Fibroblast of lung (primary cell): Measurements from ENCODE around the gene RUNX2. TPM values are rescaled to one million over a fixed set of nuclear protein-coding genes. Genes with fewer than 3 reads are reported as not detected.

Experiments used
- DNase-seq, 2 donors: peaks; one replicate each; pipeline versions ENCODE4 v3.0.0 to v3.0.0-alpha.2; 2010; ENCODE audit warnings: low read depth in 2 of 2
- H2AFZ ChIP-seq: 2 replicates; pipeline ENCODE4 v1.5.1; 2012; ENCODE audit warnings: low read length, control low read depth, inconsistent platforms
- H3K27ac ChIP-seq: 2 replicates; pipeline ENCODE4 v1.5.1; 2011; ENCODE audit warnings: low read length, control low read depth; ENCODE audit not compliant: insufficient read depth
- H3K27me3 ChIP-seq: 2 replicates; pipeline ENCODE4 v1.5.1; 2011; ENCODE audit warnings: mild to moderate bottlenecking, low read length; ENCODE audit not compliant: control insufficient read depth, insufficient read depth
- H3K36me3 ChIP-seq: 2 replicates; pipeline ENCODE4 v1.5.1; 2011; ENCODE audit warnings: low read length; ENCODE audit not compliant: control insufficient read depth, insufficient read depth
- H3K4me1 ChIP-seq: 2 replicates; pipeline ENCODE4 v1.5.1; 2011; ENCODE audit warnings: low read length; ENCODE audit not compliant: control insufficient read depth, insufficient read depth; ENCODE audit errors: extremely low read depth
- H3K4me2 ChIP-seq: 2 replicates; pipeline ENCODE4 v1.5.1; 2011; ENCODE audit warnings: low read length, control low read depth; ENCODE audit not compliant: insufficient read depth; ENCODE audit errors: extremely low read depth
- H3K4me3 ChIP-seq, 4 experiments: fragments of 200-600 bp in 1 of 4; sonication (generic) in 1 of 4; replicated peaks in 1 of 4; 2 replicates each; pipeline ENCODE4 v1.5.1; 2011 to 2016; ENCODE audit warnings: low read length in 4 of 4, low read depth in 3 of 4, mild to moderate bottlenecking in 3 of 4, control low read depth in 2 of 4, inconsistent platforms in 1 of 4, mixed read lengths in 1 of 4; ENCODE audit not compliant: insufficient read depth in 1 of 4; ENCODE audit errors: control extremely low read depth in 1 of 4
- H3K79me2 ChIP-seq: 2 replicates; pipeline ENCODE4 v1.5.1; 2012; ENCODE audit warnings: mild to moderate bottlenecking, low read length, inconsistent platforms; ENCODE audit not compliant: control insufficient read depth, insufficient read depth
- H3K9ac ChIP-seq: 2 replicates; pipeline ENCODE4 v1.5.1; 2011; ENCODE audit warnings: mild to moderate bottlenecking, low read length, control low read depth; ENCODE audit not compliant: insufficient read depth
- H3K9me3 ChIP-seq: 2 replicates; pipeline ENCODE4 v1.5.1; 2012; ENCODE audit warnings: low read depth, low read length; ENCODE audit not compliant: control insufficient read depth, insufficient read depth
- H4K20me1 ChIP-seq: 2 replicates; pipeline ENCODE4 v1.5.1; 2011; ENCODE audit warnings: low read length; ENCODE audit not compliant: control insufficient read depth, insufficient read depth; ENCODE audit errors: extremely low read depth
- EZH2 ChIP-seq: IDR thresholded peaks from 2 replicates; pipeline ENCODE4 v1.5.1; 2012; ENCODE audit warnings: low read length, control low read depth, mild to moderate bottlenecking; ENCODE audit errors: missing control alignments
- polyA plus RNA-seq, 2 donors: library from polyadenylated mRNA; depleted of rRNA in 1 of 2; stranded (reverse) in 1 of 2; unstranded in 1 of 2; fragments of >200 nt; gene quantifications; 2 replicates each; pipeline ENCODE4 v1.2.1, GENCODE V29; 2011 to 2012; ENCODE audit warnings: missing spikeins in 1 of 2
- total RNA-seq: library from RNA; depleted of rRNA; stranded (reverse); fragments of >200 nt; gene quantifications from 2 replicates; pipeline ENCODE4 v1.2.1, GENCODE V29; 2014
- TF ChIP-seq, protein P1 (sequence below), 2 donors: IDR thresholded peaks in 1 of 2; conservative IDR thresholded peaks in 1 of 2; 1 replicate in 1 of 2; 2 replicates in 1 of 2; pipeline ENCODE4 v1.5.1; 2011 to 2012; ENCODE audit warnings: low read length in 2 of 2, control low read depth in 1 of 2, inconsistent platforms in 1 of 2, low read depth in 1 of 2, mild to moderate bottlenecking in 1 of 2

Gene RUNX2
- total and polyA plus RNA-seq, 2 donors (not counting 1 experiment from before 2014, with no cell fraction given): 2.5 to 4.5 TPM

GRCh38 chr6:45483501-45483900 lies 155.4 kb downstream of the RUNX2 start:
- H3K27ac ChIP-seq: peak overlapping the region; percentile 65
- H3K4me2 ChIP-seq: no peak overlapping the region
- peaks cover 15% of the 10 kb centered on the region for H3K4me1 ChIP-seq
- TF ChIP-seq, protein P1, sequence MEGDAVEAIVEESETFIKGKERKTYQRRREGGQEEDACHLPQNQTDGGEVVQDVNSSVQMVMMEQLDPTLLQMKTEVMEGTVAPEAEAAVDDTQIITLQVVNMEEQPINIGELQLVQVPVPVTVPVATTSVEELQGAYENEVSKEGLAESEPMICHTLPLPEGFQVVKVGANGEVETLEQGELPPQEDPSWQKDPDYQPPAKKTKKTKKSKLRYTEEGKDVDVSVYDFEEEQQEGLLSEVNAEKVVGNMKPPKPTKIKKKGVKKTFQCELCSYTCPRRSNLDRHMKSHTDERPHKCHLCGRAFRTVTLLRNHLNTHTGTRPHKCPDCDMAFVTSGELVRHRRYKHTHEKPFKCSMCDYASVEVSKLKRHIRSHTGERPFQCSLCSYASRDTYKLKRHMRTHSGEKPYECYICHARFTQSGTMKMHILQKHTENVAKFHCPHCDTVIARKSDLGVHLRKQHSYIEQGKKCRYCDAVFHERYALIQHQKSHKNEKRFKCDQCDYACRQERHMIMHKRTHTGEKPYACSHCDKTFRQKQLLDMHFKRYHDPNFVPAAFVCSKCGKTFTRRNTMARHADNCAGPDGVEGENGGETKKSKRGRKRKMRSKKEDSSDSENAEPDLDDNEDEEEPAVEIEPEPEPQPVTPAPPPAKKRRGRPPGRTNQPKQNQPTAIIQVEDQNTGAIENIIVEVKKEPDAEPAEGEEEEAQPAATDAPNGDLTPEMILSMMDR (conservative IDR thresholded peaks at IDR 0.05 in 1 of 2, IDR thresholded peaks at IDR 0.05 in 1 of 2; ENCODE audit: low read depth in 1 of 2, low read length in 2 of 2): no peak
- TF ChIP-seq EZH2: no peak
- no peaks in the 10 kb centered on the region for H3K27me3 ChIP-seq
- no peak overlapping the region for H2AFZ ChIP-seq
- no peak overlapping the region for H3K9ac ChIP-seq
- H4K20me1 ChIP-seq: no peaks in the 10 kb centered on the region
- H3K79me2 ChIP-seq: peaks cover 7% of the 10 kb centered on the region
- peak; percentile 26 to 60 for DNase-seq
- no peaks in the 10 kb centered on the region for H3K36me3 ChIP-seq
- no peaks in the 10 kb centered on the region for H3K9me3 ChIP-seq
- no peak overlapping the region for H3K4me3 ChIP-seq

DNA sequence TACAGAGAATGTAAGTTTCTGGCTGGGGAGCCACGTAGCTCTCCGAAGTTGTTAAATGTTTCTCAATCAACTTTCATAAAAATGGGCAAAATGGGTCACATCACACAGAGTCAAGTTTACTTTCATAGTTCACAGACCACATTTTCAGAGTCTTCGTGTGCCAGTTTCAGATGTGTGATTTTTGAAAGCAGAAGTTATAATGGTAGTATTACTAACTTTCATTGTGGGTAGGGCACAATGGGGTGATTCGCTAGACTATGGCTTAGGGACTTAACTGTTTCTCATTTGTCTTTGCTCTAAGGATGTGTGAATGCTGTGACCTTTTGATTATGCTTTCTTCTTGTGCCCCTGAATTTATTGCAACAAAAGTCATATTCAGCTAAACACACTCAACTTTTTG lies 158.6 kb downstream of the RUNX2 start:
- no peak for DNase-seq
- Histone ChIP-seq H4K20me1 (no peaks in the 10 kb centered on the region), H3K36me3 (no peaks in the 10 kb centered on the region), H3K4me2 (no peak overlapping the region), H3K9me3 (no peaks in the 10 kb centered on the region), H3K27me3 (no peaks in the 10 kb centered on the region), H3K27ac (no peak overlapping the region), H3K4me1 (peaks cover 5% of the 10 kb centered on the region), H3K9ac (no peak overlapping the region), H3K79me2 (peaks cover 6% of the 10 kb centered on the region), H2AFZ (no peak overlapping the region), H3K4me3 (no peak overlapping the region)
- TF ChIP-seq EZH2: no peak
- TF ChIP-seq, protein P1 (conservative IDR thresholded peaks at IDR 0.05 in 1 of 2, IDR thresholded peaks at IDR 0.05 in 1 of 2; ENCODE audit: low read depth in 1 of 2, low read length in 2 of 2): no peak

GRCh38 chr6:45487645-45488044 lies 159.5 kb downstream of the RUNX2 start:
- Histone ChIP-seq H3K36me3 (no peaks in the 10 kb centered on the region), H3K4me3 (no peak overlapping the region), H3K27me3 (no peaks in the 10 kb centered on the region), H2AFZ (no peak overlapping the region), H3K27ac (no peak overlapping the region), H3K9ac (no peak overlapping the region), H3K79me2 (peaks cover 6% of the 10 kb centered on the region), H4K20me1 (no peaks in the 10 kb centered on the region), H3K4me1 (peaks cover 4% of the 10 kb centered on the region), H3K9me3 (no peaks in the 10 kb centered on the region), H3K4me2 (no peak overlapping the region)
- no peak for DNase-seq
- no peak for TF ChIP-seq EZH2
- TF ChIP-seq, protein P1 (conservative IDR thresholded peaks at IDR 0.05 in 1 of 2, IDR thresholded peaks at IDR 0.05 in 1 of 2; ENCODE audit: low read depth in 1 of 2, low read length in 2 of 2): no peak
